ENCODE data around the gene CRTC3. TPM values are rescaled to one million over a fixed set of nuclear protein-coding genes. Genes with fewer than 3 reads are reported as not detected.

Gene CRTC3
- polyA plus RNA-seq, 4 donors = 3.8 to 25.4 (median 8.5) TPM

- Histone ChIP-seq H3K27ac (ENCODE audit: low read depth in 1 of 3, low read length in 2 of 3) (peak overlapping the region in 1 of 3 donors; percentile 14), H3K36me3 (ENCODE audit: control insufficient read depth in 3 of 3, insufficient read depth in 2 of 3, low read depth in 1 of 3, low read length in 3 of 3) (peaks cover 0 to 13% (median 2%) of the 10 kb centered on the region in 3 donors), H3K4me3 (ENCODE audit: low read depth in 1 of 3, low read length in 3 of 3) (no peak overlapping the region), H3K4me1 (ENCODE audit: control insufficient read depth in 3 of 3, insufficient read depth in 2 of 3, low read depth in 1 of 3, low read length in 2 of 3) (peaks cover 0 to 5% (median 0%) of the 10 kb centered on the region in 3 donors), H3K27me3 (ENCODE audit: control insufficient read depth in 3 of 3, insufficient read depth in 3 of 3, low read length in 3 of 3) (no peaks in the 10 kb centered on the region), H3K9me3 (ENCODE audit: control insufficient read depth in 2 of 2, insufficient read depth in 1 of 2, low read depth in 1 of 2, low read length in 1 of 2) (no peaks in the 10 kb centered on the region)
- DNase-seq (no peak), FAIRE-seq (no peak)
- 72 to 81% (median 77%) methylated on average over 5 of the region's 5 CpGs for WGBS, 3 donors
Observed at GRCh38 chr15:90583471-90584252, 53.9 kb downstream of the CRTC3 start.

DNA sequence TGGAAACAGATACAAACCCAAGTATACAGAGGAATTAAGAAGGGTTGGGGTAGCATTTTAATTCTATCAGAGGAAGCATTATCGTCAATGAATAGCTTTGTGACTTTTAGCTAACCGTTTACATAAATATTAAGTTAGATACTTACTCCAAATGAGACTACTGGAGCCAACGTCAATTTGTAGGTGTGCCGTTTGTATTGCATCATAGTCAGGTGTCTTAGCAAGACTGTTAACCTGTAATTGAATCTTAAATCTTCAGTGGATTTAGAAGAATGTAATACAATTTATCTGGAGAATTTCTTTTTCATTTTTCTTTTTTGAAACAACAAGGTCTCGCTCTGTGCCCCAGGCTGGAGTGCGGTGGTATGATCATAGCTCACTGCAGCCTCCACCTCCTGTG is 55.1 kb downstream of the CRTC3 start:
- no peaks in the 10 kb centered on the region for H3K27me3 ChIP-seq (ENCODE audit: control insufficient read depth in 3 of 3, insufficient read depth in 3 of 3, low read length in 3 of 3)
- H3K4me3 ChIP-seq (ENCODE audit: low read depth in 1 of 3, low read length in 3 of 3) = no peak overlapping the region
- DNase-seq (no peak), FAIRE-seq (no peak)
- no peaks in the 10 kb centered on the region for H3K9me3 ChIP-seq (ENCODE audit: control insufficient read depth in 2 of 2, insufficient read depth in 1 of 2, low read depth in 1 of 2, low read length in 1 of 2)
- WGBS, 3 donors = 71 to 78% (median 77%) methylated on average over 6 of the region's 6 CpGs
- peaks cover 0 to 13% (median 2%) of the 10 kb centered on the region in 3 donors for H3K36me3 ChIP-seq (ENCODE audit: control insufficient read depth in 3 of 3, insufficient read depth in 2 of 3, low read depth in 1 of 3, low read length in 3 of 3)
- peaks cover 0 to 5% (median 0%) of the 10 kb centered on the region in 3 donors for H3K4me1 ChIP-seq (ENCODE audit: control insufficient read depth in 3 of 3, insufficient read depth in 2 of 3, low read depth in 1 of 3, low read length in 2 of 3)
- no peak overlapping the region for H3K27ac ChIP-seq (ENCODE audit: low read depth in 1 of 3, low read length in 2 of 3)

GRCh38 chr15:90585863-90586262 is 56.1 kb downstream of the CRTC3 start:
- Histone ChIP-seq H3K27me3 (ENCODE audit: control insufficient read depth in 3 of 3, insufficient read depth in 3 of 3, low read length in 3 of 3) (no peaks in the 10 kb centered on the region), H3K27ac (ENCODE audit: low read depth in 1 of 3, low read length in 2 of 3) (no peak overlapping the region), H3K4me1 (ENCODE audit: control insufficient read depth in 3 of 3, insufficient read depth in 2 of 3, low read depth in 1 of 3, low read length in 2 of 3) (no peaks in the 10 kb centered on the region), H3K9me3 (ENCODE audit: control insufficient read depth in 2 of 2, insufficient read depth in 1 of 2, low read depth in 1 of 2, low read length in 1 of 2) (no peaks in the 10 kb centered on the region), H3K4me3 (ENCODE audit: low read depth in 1 of 3, low read length in 3 of 3) (no peak overlapping the region), H3K36me3 (ENCODE audit: control insufficient read depth in 3 of 3, insufficient read depth in 2 of 3, low read depth in 1 of 3, low read length in 3 of 3) (peaks cover 0 to 14% (median 2%) of the 10 kb centered on the region in 3 donors)
- no peak for FAIRE-seq
- DNase-seq = no peak
- WGBS, 3 donors = 84 to 91% (median 90%) methylated on average over 4 of the region's 4 CpGs

DNA sequence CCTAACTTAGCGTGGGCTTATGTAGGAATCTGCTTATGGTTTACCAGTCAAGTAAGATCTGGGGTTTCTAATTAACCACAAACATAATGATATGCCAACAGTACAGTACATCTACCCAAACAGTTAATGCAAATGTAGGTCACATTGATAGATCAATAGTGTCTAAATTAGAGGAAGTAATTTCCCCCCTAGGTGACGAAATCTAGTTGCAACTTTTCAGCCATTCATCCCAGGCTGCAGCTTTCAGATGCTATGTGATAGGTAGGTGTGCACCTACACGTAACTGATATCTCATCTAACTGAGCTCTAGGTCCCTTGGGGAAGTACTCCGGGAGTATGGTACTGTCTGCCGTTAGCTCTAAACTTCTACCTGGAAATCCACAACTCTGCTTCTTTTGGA is 57.2 kb downstream of the CRTC3 start:
- FAIRE-seq (no peak), DNase-seq (no peak)
- Histone ChIP-seq H3K27me3 (ENCODE audit: control insufficient read depth in 3 of 3, insufficient read depth in 3 of 3, low read length in 3 of 3) (no peaks in the 10 kb centered on the region), H3K27ac (ENCODE audit: low read depth in 1 of 3, low read length in 2 of 3) (no peak overlapping the region), H3K4me1 (ENCODE audit: control insufficient read depth in 3 of 3, insufficient read depth in 2 of 3, low read depth in 1 of 3, low read length in 2 of 3) (no peaks in the 10 kb centered on the region), H3K36me3 (ENCODE audit: control insufficient read depth in 3 of 3, insufficient read depth in 2 of 3, low read depth in 1 of 3, low read length in 3 of 3) (peaks cover 0 to 19% (median 2%) of the 10 kb centered on the region in 3 donors), H3K9me3 (ENCODE audit: control insufficient read depth in 2 of 2, insufficient read depth in 1 of 2, low read depth in 1 of 2, low read length in 1 of 2) (no peaks in the 10 kb centered on the region), H3K4me3 (ENCODE audit: low read depth in 1 of 3, low read length in 3 of 3) (no peak overlapping the region)
- WGBS, 3 donors = 92 to 94% (median 93%) methylated on average over 5 of the region's 5 CpGs

GRCh38 chr15:90588427-90588826 is 58.7 kb downstream of the CRTC3 start:
- no peaks in the 10 kb centered on the region for H3K9me3 ChIP-seq (ENCODE audit: control insufficient read depth in 2 of 2, insufficient read depth in 1 of 2, low read depth in 1 of 2, low read length in 1 of 2)
- no peak overlapping the region for H3K27ac ChIP-seq (ENCODE audit: low read depth in 1 of 3, low read length in 2 of 3)
- peaks cover 0 to 14% (median 2%) of the 10 kb centered on the region in 3 donors for H3K36me3 ChIP-seq (ENCODE audit: control insufficient read depth in 3 of 3, insufficient read depth in 2 of 3, low read depth in 1 of 3, low read length in 3 of 3)
- WGBS, 3 donors = 67 to 81% (median 77%) methylated on average over 5 of the region's 5 CpGs
- H3K4me1 ChIP-seq (ENCODE audit: control insufficient read depth in 3 of 3, insufficient read depth in 2 of 3, low read depth in 1 of 3, low read length in 2 of 3) = no peaks in the 10 kb centered on the region
- no peak overlapping the region for H3K4me3 ChIP-seq (ENCODE audit: low read depth in 1 of 3, low read length in 3 of 3)
- H3K27me3 ChIP-seq (ENCODE audit: control insufficient read depth in 3 of 3, insufficient read depth in 3 of 3, low read length in 3 of 3) = no peaks in the 10 kb centered on the region
- FAIRE-seq = no peak
- DNase-seq = no peak

DNA sequence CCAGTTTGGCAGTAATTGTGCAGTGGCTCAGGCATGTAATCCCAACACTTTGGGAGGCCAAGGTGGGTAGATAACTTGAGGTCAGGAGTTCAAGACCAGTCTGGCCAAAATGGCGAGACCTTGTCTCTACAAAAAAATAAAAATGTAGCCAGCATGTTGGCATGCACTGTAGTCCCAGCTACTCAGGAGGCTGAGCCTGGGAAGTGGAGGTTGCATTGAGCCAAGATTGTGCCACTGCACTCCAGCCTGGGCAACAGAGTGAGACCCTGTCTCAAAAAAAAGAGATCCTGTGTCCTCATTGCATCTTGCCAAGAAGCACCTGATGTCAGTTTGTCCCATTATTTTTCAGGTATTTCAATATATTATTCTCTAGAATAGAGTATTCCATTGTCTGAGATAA is 61.8 kb downstream of the CRTC3 start:
- peaks cover 0 to 25% (median 0%) of the 10 kb centered on the region in 3 donors for H3K36me3 ChIP-seq (ENCODE audit: control insufficient read depth in 3 of 3, insufficient read depth in 2 of 3, low read depth in 1 of 3, low read length in 3 of 3)
- H3K27ac ChIP-seq (ENCODE audit: low read depth in 1 of 3, low read length in 2 of 3) = no peak overlapping the region
- DNase-seq (no peak), FAIRE-seq (no peak)
- no peaks in the 10 kb centered on the region for H3K4me1 ChIP-seq (ENCODE audit: control insufficient read depth in 3 of 3, insufficient read depth in 2 of 3, low read depth in 1 of 3, low read length in 2 of 3)
- no peak overlapping the region for H3K4me3 ChIP-seq (ENCODE audit: low read depth in 1 of 3, low read length in 3 of 3)
- no peaks in the 10 kb centered on the region for H3K9me3 ChIP-seq (ENCODE audit: control insufficient read depth in 2 of 2, insufficient read depth in 1 of 2, low read depth in 1 of 2, low read length in 1 of 2)
- 89 to 95% (median 95%) methylated on average over 1 of the region's 1 CpG for WGBS, 3 donors
- no peaks in the 10 kb centered on the region for H3K27me3 ChIP-seq (ENCODE audit: control insufficient read depth in 3 of 3, insufficient read depth in 3 of 3, low read length in 3 of 3)

DNA sequence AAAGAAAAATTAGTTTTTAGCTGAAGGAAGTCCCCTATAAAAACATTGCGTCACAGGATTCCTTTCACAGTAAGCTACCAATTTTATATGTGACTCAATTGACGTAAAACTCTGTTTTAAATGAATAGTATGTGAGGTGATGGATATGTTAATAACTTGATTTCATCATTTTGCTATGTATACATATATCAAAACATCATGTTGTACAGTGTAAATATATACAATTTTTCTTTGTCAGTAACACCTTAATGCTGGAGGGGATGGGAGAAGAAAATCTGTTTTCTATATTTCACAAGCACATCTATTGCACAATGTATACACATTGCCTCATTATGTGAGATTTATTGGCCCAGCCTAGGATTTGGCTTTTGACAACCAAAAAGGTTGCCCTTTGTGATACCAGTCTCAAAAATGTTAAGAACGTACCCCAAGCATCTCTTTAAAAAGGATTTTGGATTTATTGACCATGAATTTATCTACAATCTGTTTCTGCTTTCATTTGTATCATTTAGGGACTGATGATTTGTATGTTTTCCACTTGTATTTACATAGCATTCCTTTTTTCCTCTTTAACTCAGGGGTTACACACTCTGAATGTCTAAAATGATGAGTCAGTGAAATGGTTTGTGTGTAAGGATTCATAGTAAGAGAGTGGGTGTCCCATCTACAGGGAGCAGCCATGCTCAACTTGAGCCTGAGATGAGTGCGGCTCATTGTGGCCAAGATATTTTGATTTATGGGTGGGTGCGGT is 62.6 kb downstream of the CRTC3 start:
- DNase-seq (no peak), FAIRE-seq (no peak)
- Histone ChIP-seq H3K4me3 (ENCODE audit: low read depth in 1 of 3, low read length in 3 of 3) (no peak overlapping the region), H3K27me3 (ENCODE audit: control insufficient read depth in 3 of 3, insufficient read depth in 3 of 3, low read length in 3 of 3) (no peaks in the 10 kb centered on the region), H3K36me3 (ENCODE audit: control insufficient read depth in 3 of 3, insufficient read depth in 2 of 3, low read depth in 1 of 3, low read length in 3 of 3) (peaks cover 0 to 29% (median 0%) of the 10 kb centered on the region in 3 donors), H3K9me3 (ENCODE audit: control insufficient read depth in 2 of 2, insufficient read depth in 1 of 2, low read depth in 1 of 2, low read length in 1 of 2) (no peaks in the 10 kb centered on the region), H3K27ac (ENCODE audit: low read depth in 1 of 3, low read length in 2 of 3) (no peak overlapping the region), H3K4me1 (ENCODE audit: control insufficient read depth in 3 of 3, insufficient read depth in 2 of 3, low read depth in 1 of 3, low read length in 2 of 3) (no peaks in the 10 kb centered on the region)
- 74 to 79% (median 74%) methylated on average over 5 of the region's 5 CpGs for WGBS, 3 donors

- no peaks in the 10 kb centered on the region for H3K27me3 ChIP-seq (ENCODE audit: control insufficient read depth in 3 of 3, insufficient read depth in 3 of 3, low read length in 3 of 3)
- 85 to 86% (median 85%) methylated on average over 10 of the region's 10 CpGs for WGBS, 3 donors
- H3K9me3 ChIP-seq (ENCODE audit: control insufficient read depth in 2 of 2, insufficient read depth in 1 of 2, low read depth in 1 of 2, low read length in 1 of 2) = no peaks in the 10 kb centered on the region
- peaks cover 0 to 7% (median 0%) of the 10 kb centered on the region in 3 donors for H3K4me1 ChIP-seq (ENCODE audit: control insufficient read depth in 3 of 3, insufficient read depth in 2 of 3, low read depth in 1 of 3, low read length in 2 of 3)
- peaks cover 0 to 31% (median 0%) of the 10 kb centered on the region in 3 donors for H3K36me3 ChIP-seq (ENCODE audit: control insufficient read depth in 3 of 3, insufficient read depth in 2 of 3, low read depth in 1 of 3, low read length in 3 of 3)
- peak overlapping the region in 1 of 3 donors; percentile 44 for H3K27ac ChIP-seq (ENCODE audit: low read depth in 1 of 3, low read length in 2 of 3)
- FAIRE-seq (no peak), DNase-seq (no peak)
- no peak overlapping the region for H3K4me3 ChIP-seq (ENCODE audit: low read depth in 1 of 3, low read length in 3 of 3)
Observed at GRCh38 chr15:90593499-90594158, 63.9 kb downstream of the CRTC3 start.
